Measurements from ENCODE around the gene METTL14.

DNA sequence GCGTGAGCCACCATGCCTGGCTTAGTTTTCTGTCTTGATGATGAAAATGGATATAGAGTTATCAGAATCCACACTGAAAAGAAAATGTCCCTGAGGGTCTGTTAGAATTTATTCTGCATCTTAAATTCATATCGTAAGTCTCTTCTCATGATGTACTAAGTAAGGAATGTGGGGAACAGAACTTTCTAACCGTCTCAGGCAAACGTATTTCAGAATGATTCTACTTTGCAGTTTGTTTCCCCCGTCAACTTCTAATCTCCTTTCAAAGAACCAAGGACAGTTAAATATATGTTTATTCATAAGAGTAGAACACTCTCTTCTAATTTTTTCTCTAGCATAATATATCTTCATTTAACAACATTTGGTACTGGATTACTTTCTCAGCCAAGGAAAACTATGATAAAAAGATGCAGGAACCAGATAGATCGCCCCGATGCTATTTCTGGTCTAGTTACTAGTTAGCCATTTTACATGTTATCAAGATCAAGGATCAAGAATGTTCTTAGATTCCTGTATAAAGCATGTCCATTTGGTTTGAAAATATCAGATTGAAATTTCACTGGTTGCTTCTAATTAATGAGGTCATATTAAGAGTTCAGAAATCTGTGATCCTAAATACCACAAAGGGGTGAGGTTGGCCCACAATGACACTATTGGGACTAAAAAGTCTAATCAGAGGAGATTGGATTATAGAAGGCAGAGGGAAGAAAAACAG, 49.5 kb downstream of the METTL14 start:
- TF ChIP-seq, protein P1, sequence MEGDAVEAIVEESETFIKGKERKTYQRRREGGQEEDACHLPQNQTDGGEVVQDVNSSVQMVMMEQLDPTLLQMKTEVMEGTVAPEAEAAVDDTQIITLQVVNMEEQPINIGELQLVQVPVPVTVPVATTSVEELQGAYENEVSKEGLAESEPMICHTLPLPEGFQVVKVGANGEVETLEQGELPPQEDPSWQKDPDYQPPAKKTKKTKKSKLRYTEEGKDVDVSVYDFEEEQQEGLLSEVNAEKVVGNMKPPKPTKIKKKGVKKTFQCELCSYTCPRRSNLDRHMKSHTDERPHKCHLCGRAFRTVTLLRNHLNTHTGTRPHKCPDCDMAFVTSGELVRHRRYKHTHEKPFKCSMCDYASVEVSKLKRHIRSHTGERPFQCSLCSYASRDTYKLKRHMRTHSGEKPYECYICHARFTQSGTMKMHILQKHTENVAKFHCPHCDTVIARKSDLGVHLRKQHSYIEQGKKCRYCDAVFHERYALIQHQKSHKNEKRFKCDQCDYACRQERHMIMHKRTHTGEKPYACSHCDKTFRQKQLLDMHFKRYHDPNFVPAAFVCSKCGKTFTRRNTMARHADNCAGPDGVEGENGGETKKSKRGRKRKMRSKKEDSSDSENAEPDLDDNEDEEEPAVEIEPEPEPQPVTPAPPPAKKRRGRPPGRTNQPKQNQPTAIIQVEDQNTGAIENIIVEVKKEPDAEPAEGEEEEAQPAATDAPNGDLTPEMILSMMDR (IDR thresholded peaks at IDR 0.05) = no peak
- TF ChIP-seq EZH2 (IDR thresholded peaks at IDR 0.05; ENCODE audit: borderline replicate concordance, insufficient read depth, low read depth, low read length, poor library complexity, severe bottlenecking) = no peak

Data from B cell (primary cell).